ENCODE results near the gene MS4A2. TPM values are rescaled to one million over a fixed set of nuclear protein-coding genes. Genes with fewer than 3 reads are reported as not detected.

The MS4A2 gene
- total and polyA plus RNA-seq, 2 experiments from 2014 or later, result not detected

- TF ChIP-seq ZNF462 (CRISPR knock-in tag; IDR thresholded peaks at IDR 0.05), result no peak
- TF ChIP-seq CREB1 (CRISPR knock-in tag; IDR thresholded peaks at IDR 0.05; ENCODE audit: low read depth), result no peak
- no peak for TF ChIP-seq NANOG (IDR thresholded peaks at IDR 0.05; ENCODE audit: borderline replicate concordance)
Measured at GRCh38 chr11:60133917-60134316, 45.5 kb downstream of the MS4A2 start (continued).

- Histone ChIP-seq H3K4me2 (no peak overlapping the region), H3K27me3 (ENCODE audit: insufficient read depth) (no peaks in the 10 kb centered on the region), H3K79me2 (replicated peaks; ENCODE audit: insufficient read depth) (no peaks in the 10 kb centered on the region), H4K20me1 (replicated peaks; ENCODE audit: insufficient read depth) (no peaks in the 10 kb centered on the region), H2AFZ (no peak overlapping the region), H3K9me2 (ENCODE audit: insufficient read depth) (no peaks in the 10 kb centered on the region), H3K4me1 (ENCODE audit: insufficient read depth) (no peaks in the 10 kb centered on the region), H3F3A (replicated peaks; ENCODE audit: low read depth) (no peaks in the 10 kb centered on the region), H3K36me3 (ENCODE audit: insufficient read depth) (no peaks in the 10 kb centered on the region), H3K27ac (ENCODE audit: low read depth) (no peak overlapping the region), H3K4me3 (no peak overlapping the region)
- Mint-ChIP-seq H3K4me1 (no peaks in the 10 kb centered on the region), H3K27me3 (ENCODE audit: insufficient read depth, low read depth, poor library complexity) (no peaks in the 10 kb centered on the region), H3K27ac (no peak overlapping the region), H3K36me3 (ENCODE audit: low read depth) (no peaks in the 10 kb centered on the region), H3K9me3 (no peaks in the 10 kb centered on the region), H3K4me3 (no peak overlapping the region)
- ATAC-seq (no peak), DNase-seq (ENCODE audit: low spot score) (no peak)
- TF ChIP-seq EZH2 (IDR thresholded peaks at IDR 0.05; ENCODE audit: low read depth, unreplicated experiment), result no peak
- TF ChIP-seq CREB1 (CRISPR knock-in tag; IDR thresholded peaks at IDR 0.05; ENCODE audit: low read depth), result no peak
- no peak for TF ChIP-seq POLR2AphosphoS5 (IDR thresholded peaks at IDR 0.05; ENCODE audit: low read depth)
Measured at GRCh38 chr11:60143768-60144167, 55.3 kb downstream of the MS4A2 start.

GRCh38 chr11:60145677-60146076, 57.2 kb downstream of the MS4A2 start:
- no peak overlapping the region for H2AFZ ChIP-seq
- H3K4me3 ChIP-seq, result no peak overlapping the region
- no peak overlapping the region for H3K4me3 Mint-ChIP-seq
- no peaks in the 10 kb centered on the region for H4K20me1 ChIP-seq (replicated peaks; ENCODE audit: insufficient read depth)
- H3K27me3 Mint-ChIP-seq (ENCODE audit: insufficient read depth, low read depth, poor library complexity), result no peaks in the 10 kb centered on the region
- H3K4me1 ChIP-seq (ENCODE audit: insufficient read depth), result no peaks in the 10 kb centered on the region
- H3K27ac ChIP-seq (ENCODE audit: low read depth), result no peak overlapping the region
- no peaks in the 10 kb centered on the region for H3K79me2 ChIP-seq (replicated peaks; ENCODE audit: insufficient read depth)
- H3K4me2 ChIP-seq, result no peak overlapping the region
- DNase-seq (ENCODE audit: low spot score) (no peak), ATAC-seq (no peak)
- no peaks in the 10 kb centered on the region for H3K9me2 ChIP-seq (ENCODE audit: insufficient read depth)
- no peaks in the 10 kb centered on the region for H3K9me3 Mint-ChIP-seq
- H3F3A ChIP-seq (replicated peaks; ENCODE audit: low read depth), result no peaks in the 10 kb centered on the region
- H3K27ac Mint-ChIP-seq, result no peak overlapping the region
- no peaks in the 10 kb centered on the region for H3K36me3 Mint-ChIP-seq (ENCODE audit: low read depth)
- no peaks in the 10 kb centered on the region for H3K4me1 Mint-ChIP-seq
- H3K27me3 ChIP-seq (ENCODE audit: insufficient read depth), result no peaks in the 10 kb centered on the region
- H3K36me3 ChIP-seq (ENCODE audit: insufficient read depth), result no peaks in the 10 kb centered on the region
- TF ChIP-seq ZNF331 (CRISPR knock-in tag; IDR thresholded peaks at IDR 0.05; ENCODE audit: low read depth), result no peak
- no peak for TF ChIP-seq CTCF (conservative IDR thresholded peaks at IDR 0.05; ENCODE audit: low read depth in 2 of 2)

All from GM23338 (cell line).